Chondrocyte (in vitro differentiated cells): ENCODE data around the gene STAT3. TPM values are rescaled to one million over a fixed set of nuclear protein-coding genes. Genes with fewer than 3 reads are reported as not detected.

Experiments
- DNase-seq: peaks from one replicate; pipeline ENCODE4 v3.0.0; 2021; ENCODE audit warnings: mixed read lengths, low spot score
- H3K27ac Mint-ChIP-seq: one replicate; pipeline ENCODE4 v1.8.0; 2021; ENCODE audit warnings: mild to moderate bottlenecking, moderate library complexity, mixed read lengths; ENCODE audit not compliant: unreplicated experiment
- H3K27me3 Mint-ChIP-seq: 2 replicates; pipeline ENCODE4 v1.8.0; 2021; ENCODE audit warnings: low read depth, mixed read lengths
- H3K36me3 Mint-ChIP-seq: 2 replicates; pipeline ENCODE4 v1.8.0; 2021; ENCODE audit warnings: low read depth, mixed read lengths
- H3K4me1 Mint-ChIP-seq: 2 replicates; pipeline ENCODE4 v1.8.0; 2021; ENCODE audit warnings: low read depth, mild to moderate bottlenecking, mixed read lengths
- H3K4me3 Mint-ChIP-seq: one replicate; pipeline ENCODE4 v1.8.0; 2021; ENCODE audit warnings: mild to moderate bottlenecking, moderate library complexity, mixed read lengths; ENCODE audit not compliant: unreplicated experiment
- H3K9me3 Mint-ChIP-seq: 2 replicates; pipeline ENCODE4 v1.8.0; 2021; ENCODE audit warnings: low read depth, mixed read lengths
- total RNA-seq: library from RNA; stranded (reverse); gene quantifications from 3 replicates; pipeline ENCODE4 v1.2.1, GENCODE V29; 2021
- TF ChIP-seq, protein P1 (sequence below): fragments of 200-600 bp; sonication (generic); IDR thresholded peaks from 2 replicates; pipeline ENCODE4 v1.5.0; 2021; ENCODE audit warnings: antibody characterized with exemption, mild to moderate bottlenecking, moderate library complexity

Gene STAT3
- total RNA-seq, 1 donor from 2014 or later: 164 TPM

DNA sequence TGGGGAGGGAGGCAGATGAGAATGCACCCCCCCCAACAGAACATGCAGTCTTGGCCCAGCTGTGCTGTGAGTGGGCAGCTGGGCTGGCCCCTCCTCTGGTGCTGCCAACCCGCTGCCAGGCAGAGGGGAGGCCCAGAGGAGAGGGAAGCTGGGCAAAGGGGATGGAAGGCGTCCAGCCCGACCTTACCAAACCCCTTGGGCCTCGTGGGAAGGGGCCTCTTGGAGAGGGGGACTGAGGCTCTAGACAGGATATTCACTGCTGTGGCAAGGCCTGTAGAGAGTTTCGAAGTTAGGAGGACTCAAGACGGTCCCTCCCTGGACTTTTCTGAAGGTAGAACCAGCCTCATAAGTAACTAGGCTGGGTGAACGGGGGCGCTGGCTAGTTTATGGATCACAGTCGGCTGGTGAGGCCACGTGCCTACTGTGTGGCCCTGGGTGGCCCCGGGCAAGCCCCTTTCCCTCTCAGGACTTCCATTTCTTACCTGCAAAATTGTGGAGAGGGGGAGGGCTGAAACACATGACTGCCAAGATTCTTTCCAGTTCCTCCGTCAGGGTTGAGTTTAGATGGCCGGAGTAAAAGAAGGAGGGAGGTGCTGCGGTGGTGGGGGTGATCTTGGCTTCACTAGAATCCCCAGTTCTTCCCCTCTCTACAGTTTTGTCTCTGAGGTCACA is 100.8 kb downstream of the STAT3 start:
- H3K4me3 Mint-ChIP-seq: peak overlapping the region; percentile 67
- no peaks in the 10 kb centered on the region for H3K27me3 Mint-ChIP-seq
- peak; percentile 82 for DNase-seq
- TF ChIP-seq, protein P1, sequence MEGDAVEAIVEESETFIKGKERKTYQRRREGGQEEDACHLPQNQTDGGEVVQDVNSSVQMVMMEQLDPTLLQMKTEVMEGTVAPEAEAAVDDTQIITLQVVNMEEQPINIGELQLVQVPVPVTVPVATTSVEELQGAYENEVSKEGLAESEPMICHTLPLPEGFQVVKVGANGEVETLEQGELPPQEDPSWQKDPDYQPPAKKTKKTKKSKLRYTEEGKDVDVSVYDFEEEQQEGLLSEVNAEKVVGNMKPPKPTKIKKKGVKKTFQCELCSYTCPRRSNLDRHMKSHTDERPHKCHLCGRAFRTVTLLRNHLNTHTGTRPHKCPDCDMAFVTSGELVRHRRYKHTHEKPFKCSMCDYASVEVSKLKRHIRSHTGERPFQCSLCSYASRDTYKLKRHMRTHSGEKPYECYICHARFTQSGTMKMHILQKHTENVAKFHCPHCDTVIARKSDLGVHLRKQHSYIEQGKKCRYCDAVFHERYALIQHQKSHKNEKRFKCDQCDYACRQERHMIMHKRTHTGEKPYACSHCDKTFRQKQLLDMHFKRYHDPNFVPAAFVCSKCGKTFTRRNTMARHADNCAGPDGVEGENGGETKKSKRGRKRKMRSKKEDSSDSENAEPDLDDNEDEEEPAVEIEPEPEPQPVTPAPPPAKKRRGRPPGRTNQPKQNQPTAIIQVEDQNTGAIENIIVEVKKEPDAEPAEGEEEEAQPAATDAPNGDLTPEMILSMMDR: no peak
- peaks cover 35% of the 10 kb centered on the region for H3K4me1 Mint-ChIP-seq
- H3K9me3 Mint-ChIP-seq: no peaks in the 10 kb centered on the region
- H3K36me3 Mint-ChIP-seq: no peaks in the 10 kb centered on the region
- H3K27ac Mint-ChIP-seq: peak overlapping the region; percentile 67

DNA sequence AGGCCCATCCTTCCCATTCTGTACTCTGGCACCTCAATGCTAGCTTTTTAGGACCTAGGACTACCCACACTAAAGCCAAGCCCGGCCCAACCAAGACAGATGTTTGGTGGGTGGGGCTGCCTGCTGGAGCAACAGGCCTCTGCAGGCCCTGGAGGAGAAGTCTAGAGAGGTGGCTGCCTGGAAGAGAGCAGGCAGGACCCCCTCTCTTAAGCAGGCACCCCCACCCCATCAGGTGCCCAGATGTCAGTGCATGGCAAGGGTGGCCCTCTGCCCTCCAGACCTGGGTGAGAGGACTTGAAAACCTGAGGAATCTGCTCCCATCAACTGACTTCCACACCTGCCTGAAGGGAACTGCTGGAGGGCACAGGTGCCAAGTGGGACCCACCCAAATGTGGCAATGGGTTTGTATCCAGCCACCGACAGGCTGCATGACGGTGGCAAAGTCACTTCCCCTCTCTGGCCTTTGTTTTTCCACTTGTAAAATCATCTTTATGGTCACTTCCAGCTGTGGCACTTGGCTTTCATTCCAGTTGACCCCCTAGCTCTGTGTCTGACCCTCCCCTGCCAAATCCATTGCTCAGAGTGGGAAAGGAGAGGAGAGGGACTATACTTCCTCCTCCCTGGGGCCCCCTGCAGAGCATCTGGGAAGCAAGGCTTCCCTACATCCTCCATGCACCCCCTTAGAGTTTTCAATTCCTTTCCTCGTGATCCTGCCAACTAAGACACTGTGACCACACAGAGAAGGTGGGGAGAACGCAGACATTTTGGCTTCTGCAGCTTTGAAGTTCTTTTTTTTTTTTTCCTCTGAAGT is 101.6 kb downstream of the STAT3 start:
- Mint-ChIP-seq H3K4me1 (peaks cover 30% of the 10 kb centered on the region), H3K4me3 (peak overlapping the region; percentile 67), H3K9me3 (no peaks in the 10 kb centered on the region), H3K27ac (peak overlapping the region; percentile 67), H3K27me3 (no peaks in the 10 kb centered on the region), H3K36me3 (no peaks in the 10 kb centered on the region)
- peak; percentile 42 for DNase-seq
- TF ChIP-seq, protein P1: no peak

DNA sequence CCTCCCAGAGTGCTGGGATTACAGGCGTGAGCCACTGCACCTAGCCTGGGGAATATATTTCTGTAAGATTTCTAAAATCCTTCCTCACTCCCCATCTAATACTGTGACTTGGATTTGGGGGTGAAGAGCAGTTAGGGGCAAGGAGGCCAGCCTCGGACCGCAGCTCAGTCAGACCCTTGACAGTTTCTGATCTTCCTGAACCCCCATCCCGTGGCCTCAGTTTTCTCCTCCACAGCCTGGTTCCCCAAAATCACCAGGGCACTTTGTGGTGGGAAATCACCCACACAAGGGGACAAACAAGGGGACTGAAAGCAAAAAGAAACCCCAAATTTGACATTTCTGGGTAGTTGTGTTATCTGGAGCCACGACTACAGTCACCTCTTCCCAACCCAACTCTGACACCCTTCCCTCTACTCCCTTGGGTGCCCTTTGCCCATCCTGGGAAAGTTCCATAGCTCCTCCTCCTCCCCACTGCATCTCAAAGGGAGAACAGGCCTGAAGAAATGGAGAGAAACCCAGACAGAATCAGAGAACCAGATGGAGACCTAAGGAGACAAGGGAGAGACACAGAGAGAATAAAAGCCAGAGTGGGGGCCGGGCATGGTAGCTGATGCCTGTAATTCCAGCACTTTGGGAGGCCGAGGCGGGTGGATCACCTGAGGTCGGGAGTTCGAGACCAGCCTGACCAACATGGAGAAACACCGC is 102.7 kb downstream of the STAT3 start:
- no peaks in the 10 kb centered on the region for H3K36me3 Mint-ChIP-seq
- H3K9me3 Mint-ChIP-seq: no peaks in the 10 kb centered on the region
- H3K4me3 Mint-ChIP-seq: no peak overlapping the region
- peak; percentile 37 for DNase-seq
- TF ChIP-seq, protein P1: no peak
- H3K27ac Mint-ChIP-seq: no peak overlapping the region
- H3K4me1 Mint-ChIP-seq: peaks cover 22% of the 10 kb centered on the region
- no peaks in the 10 kb centered on the region for H3K27me3 Mint-ChIP-seq

DNA sequence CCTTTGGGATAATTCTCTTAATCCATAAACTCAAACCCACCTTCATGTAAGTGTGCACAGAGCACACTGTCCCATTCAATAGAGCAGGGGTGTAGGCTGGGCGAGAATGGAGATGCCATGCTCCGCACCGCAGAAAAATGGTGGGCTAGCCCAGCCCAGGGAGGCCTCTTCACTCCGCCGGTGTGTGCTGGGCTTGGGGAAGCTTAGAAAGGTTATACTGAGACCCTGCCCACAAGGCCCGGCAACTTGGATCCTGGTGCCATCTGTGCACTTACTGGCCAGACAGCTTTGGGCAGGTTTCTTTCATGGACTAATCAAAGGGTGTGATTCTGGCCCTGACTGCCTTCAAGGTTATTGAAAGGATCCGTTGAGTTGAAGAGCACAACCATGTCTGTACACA is 103.7 kb downstream of the STAT3 start:
- TF ChIP-seq, protein P1: no peak

DNA sequence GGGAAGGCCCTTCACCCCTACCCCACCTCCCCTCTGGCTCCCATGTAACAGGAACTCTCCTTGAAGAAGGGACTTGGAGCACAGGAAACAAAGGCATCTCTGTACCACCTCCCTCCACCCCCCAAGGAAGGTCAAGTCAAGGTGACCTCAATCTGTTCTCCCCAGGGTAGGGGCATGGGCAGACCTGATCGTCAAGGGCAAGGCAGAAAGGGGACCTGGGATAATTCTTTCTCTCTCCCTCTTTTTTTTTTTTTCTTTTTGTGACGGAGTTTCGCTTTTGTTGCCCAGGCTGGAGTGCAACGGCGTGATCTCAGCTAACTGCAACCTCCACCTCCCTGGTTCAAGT is 104.2 kb downstream of the STAT3 start:
- Mint-ChIP-seq H3K36me3 (no peaks in the 10 kb centered on the region), H3K4me3 (no peak overlapping the region), H3K9me3 (no peaks in the 10 kb centered on the region), H3K27ac (no peak overlapping the region), H3K27me3 (no peaks in the 10 kb centered on the region), H3K4me1 (peaks cover 14% of the 10 kb centered on the region)
- no peak for DNase-seq
- TF ChIP-seq, protein P1: no peak

More for the DNA sequence above, 103.7 kb downstream of the STAT3 start:
- Mint-ChIP-seq H3K36me3 (no peaks in the 10 kb centered on the region), H3K27me3 (no peaks in the 10 kb centered on the region), H3K9me3 (no peaks in the 10 kb centered on the region), H3K4me3 (no peak overlapping the region), H3K27ac (no peak overlapping the region), H3K4me1 (peaks cover 16% of the 10 kb centered on the region)
- peak; percentile 51 for DNase-seq
